GM12865 (cell line): ENCODE measurements around the gene ERCC6.

ENCODE experiments used
- DNase-seq: peaks from one replicate; pipeline ENCODE4 v3.0.0; 2010; ENCODE audit warnings: low read depth
- H3K4me3 ChIP-seq: 2 replicates; pipeline ENCODE4 v1.5.1; 2011; ENCODE audit warnings: mild to moderate bottlenecking, low read depth, low read length, control low read depth
- CTCF ChIP-seq: IDR thresholded peaks from 2 replicates; pipeline ENCODE4 v1.5.1; 2011; ENCODE audit warnings: low read length, control low read depth, low read depth, inconsistent platforms; ENCODE audit not compliant: insufficient read depth; ENCODE audit errors: missing control alignments

Gene ERCC6

GRCh38 chr10:49539320-49539885 is 482 bp upstream of the ERCC6 start:
- no peak for DNase-seq
- H3K4me3 ChIP-seq = peak overlapping the region; percentile 66
- TF ChIP-seq CTCF = no peak

DNA sequence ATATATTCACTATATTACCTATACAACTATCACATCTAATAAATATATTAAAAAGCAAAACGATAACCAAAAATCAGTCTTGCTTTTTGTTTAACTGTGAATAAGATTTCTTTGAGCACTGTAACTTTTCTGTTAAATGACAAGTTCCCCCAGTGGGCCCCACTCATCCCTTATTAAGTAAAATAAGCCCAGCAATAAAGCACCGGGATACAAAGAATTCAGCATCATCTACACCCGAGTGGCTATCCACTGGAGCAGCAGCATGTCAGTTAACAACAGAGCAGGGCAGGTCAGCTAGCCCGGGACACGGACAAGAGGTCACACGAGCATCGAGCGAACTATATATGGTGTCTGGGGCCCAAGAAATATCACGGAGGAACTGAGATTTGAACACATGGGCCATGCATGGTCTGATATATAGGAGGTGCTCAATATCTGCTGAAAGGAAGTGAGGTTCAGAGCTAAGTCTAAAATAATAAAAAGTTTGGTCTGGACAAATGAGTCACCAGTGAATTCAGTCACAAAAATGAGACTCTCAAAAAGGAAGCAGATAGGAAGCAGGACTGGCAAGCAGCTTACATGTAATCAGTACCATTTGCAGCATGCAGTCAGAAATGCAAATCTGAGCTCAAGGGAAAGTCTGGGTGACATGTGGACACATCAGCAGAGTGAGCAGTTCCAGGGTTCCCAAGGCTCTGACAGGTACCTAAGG is 4.1 kb downstream of the ERCC6 start:
- DNase-seq = peak; percentile 89
- TF ChIP-seq CTCF = no peak
- peak overlapping the region; percentile 24; the same call in 1 of the 2 replicates for H3K4me3 ChIP-seq

- no peak for TF ChIP-seq CTCF
- no peak overlapping the region for H3K4me3 ChIP-seq
- no peak for DNase-seq
Observed at GRCh38 chr10:49532461-49532860, 6.5 kb downstream of the ERCC6 start.

- TF ChIP-seq CTCF = no peak
Observed at GRCh38 chr10:49528977-49529506, 9.9 kb downstream of the ERCC6 start.

DNA sequence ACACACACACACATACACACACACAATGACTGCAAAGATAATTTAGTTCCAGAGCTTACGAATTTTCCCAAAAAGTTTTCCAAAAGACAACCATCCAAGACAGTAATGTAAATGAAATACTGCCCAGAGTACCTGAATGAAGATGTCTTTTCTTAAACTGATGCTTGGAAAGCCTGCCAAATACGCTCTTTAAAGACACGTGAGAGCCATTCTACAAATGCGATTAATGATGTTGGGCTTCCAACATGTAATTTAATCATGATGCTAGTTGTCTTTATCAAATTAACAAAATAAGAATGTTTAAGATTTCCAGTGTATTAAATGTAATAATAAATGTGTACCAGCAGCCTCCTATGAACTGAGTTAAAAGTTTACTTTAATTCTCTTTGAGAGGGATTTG is 11.1 kb downstream of the ERCC6 start:
- no peak overlapping the region for H3K4me3 ChIP-seq
- no peak for DNase-seq
- no peak for TF ChIP-seq CTCF

More at GRCh38 chr10:49528977-49529506, 9.9 kb downstream of the ERCC6 start:
- no peak for DNase-seq
- no peak overlapping the region for H3K4me3 ChIP-seq

GRCh38 chr10:49527061-49527460 is 11.9 kb downstream of the ERCC6 start:
- DNase-seq = no peak
- H3K4me3 ChIP-seq = no peak overlapping the region
- TF ChIP-seq CTCF = no peak
